MM.1S (cell line): Measurements from ENCODE around the gene PLEKHO2.

Experiments
- DNase-seq: peaks from one replicate; pipeline ENCODE4 v3.0.0-alpha.2; 2015
- H2AFZ ChIP-seq: fragments of 300-600 bp; sonication (generic); 2 replicates; pipeline ENCODE4 v1.6.0; 2016; ENCODE audit warnings: antibody characterized with exemption, low read length
- H3F3A ChIP-seq: fragments of 300-600 bp; sonication (generic); 2 replicates; pipeline ENCODE4 v1.6.1; 2016; ENCODE audit warnings: mild to moderate bottlenecking, antibody characterized with exemption, low read length, moderate library complexity, mixed read lengths; ENCODE audit not compliant: insufficient read depth
- H3K27ac ChIP-seq: fragments of 300-600 bp; sonication (generic); 2 replicates; pipeline ENCODE4 v1.5.1; 2016; ENCODE audit warnings: mild to moderate bottlenecking, low read length
- H3K27me3 ChIP-seq: fragments of 300-600 bp; sonication (generic); replicated peaks from 2 replicates; pipeline ENCODE4 v1.6.0; 2016; ENCODE audit warnings: low read length; ENCODE audit not compliant: insufficient read depth
- H3K36me3 ChIP-seq: fragments of 300-600 bp; sonication (generic); replicated peaks from 2 replicates; pipeline ENCODE4 v1.6.1; 2016; ENCODE audit warnings: mild to moderate bottlenecking, low read length, mixed read lengths; ENCODE audit not compliant: insufficient read depth
- H3K4me1 ChIP-seq: fragments of 300-600 bp; sonication (generic); 2 replicates; pipeline ENCODE4 v1.6.1; 2016; ENCODE audit warnings: low read length, mixed read lengths
- H3K4me2 ChIP-seq: fragments of 300-600 bp; sonication (generic); 2 replicates; pipeline ENCODE4 v1.6.0; 2016; ENCODE audit warnings: low read depth, low read length
- H3K4me3 ChIP-seq: fragments of 300-600 bp; sonication (generic); 2 replicates; pipeline ENCODE4 v1.5.1; 2016; ENCODE audit warnings: low read length, mixed read lengths
- H3K79me2 ChIP-seq: fragments of 300-600 bp; sonication (generic); 2 replicates; pipeline ENCODE4 v1.6.1; 2016; ENCODE audit warnings: mixed run types, low read length, mixed read lengths
- H3K9ac ChIP-seq: fragments of 300-600 bp; sonication (generic); 2 replicates; pipeline ENCODE4 v1.6.1; 2016; ENCODE audit warnings: low read length, mixed read lengths
- H3K9me2 ChIP-seq: fragments of 300-600 bp; sonication (generic); replicated peaks from 2 replicates; pipeline ENCODE4 v1.6.1; 2016; ENCODE audit warnings: mild to moderate bottlenecking, low read length, mixed read lengths; ENCODE audit not compliant: insufficient read depth
- H3K9me3 ChIP-seq: fragments of 300-600 bp; sonication (generic); replicated peaks from 2 replicates; pipeline ENCODE4 v1.6.1; 2016; ENCODE audit warnings: mild to moderate bottlenecking, low read length, mixed read lengths; ENCODE audit not compliant: insufficient read depth
- H4K20me1 ChIP-seq: fragments of 300-600 bp; sonication (generic); 2 replicates; pipeline ENCODE4 v1.6.1; 2016; ENCODE audit warnings: mild to moderate bottlenecking, low read length, moderate library complexity, mixed read lengths; ENCODE audit not compliant: insufficient read depth
- CTCF ChIP-seq: fragments of 300-600 bp; sonication (generic); IDR thresholded peaks from 2 replicates; pipeline ENCODE4 v1.5.1; 2016; ENCODE audit warnings: antibody characterized with exemption, low read length, mixed read lengths
- EZH2 ChIP-seq: fragments of 300-600 bp; sonication (generic); optimal IDR thresholded peaks from 2 replicates; pipeline ENCODE3; 2017; ENCODE audit warnings: low read depth, mild to moderate bottlenecking, antibody characterized with exemption, low read length, mixed read lengths
- EZH2phosphoT487 ChIP-seq: fragments of 300-600 bp; sonication (generic); IDR thresholded peaks from 2 replicates; pipeline ENCODE4 v1.6.1; 2018; ENCODE audit warnings: antibody characterized with exemption, low read length

Gene PLEKHO2

GRCh38 chr15:64854041-64854440 lies 12.3 kb downstream of the PLEKHO2 start:
- Histone ChIP-seq H3K79me2 (peaks cover 80% of the 10 kb centered on the region), H3K4me1 (no peaks in the 10 kb centered on the region), H3K9me3 (no peaks in the 10 kb centered on the region), H2AFZ (no peak overlapping the region), H3K4me3 (no peak overlapping the region), H3K9ac (no peak overlapping the region), H4K20me1 (no peaks in the 10 kb centered on the region), H3K27me3 (no peaks in the 10 kb centered on the region), H3K9me2 (no peaks in the 10 kb centered on the region), H3K4me2 (no peak overlapping the region), H3K36me3 (no peaks in the 10 kb centered on the region; the same call in none of the 2 replicates), H3K27ac (no peak overlapping the region), H3F3A (no peaks in the 10 kb centered on the region)
- TF ChIP-seq CTCF (no peak), EZH2 (no peak), EZH2phosphoT487 (no peak)
- DNase-seq: no peak

GRCh38 chr15:64854526-64854925 lies 12.8 kb downstream of the PLEKHO2 start:
- H3K36me3 ChIP-seq: no peaks in the 10 kb centered on the region; the same call in none of the 2 replicates
- no peaks in the 10 kb centered on the region for H3K9me2 ChIP-seq
- TF ChIP-seq EZH2 (no peak), CTCF (no peak), EZH2phosphoT487 (no peak)
- H3F3A ChIP-seq: no peaks in the 10 kb centered on the region
- H3K27ac ChIP-seq: no peak overlapping the region
- no peak overlapping the region for H3K4me2 ChIP-seq
- H3K79me2 ChIP-seq: peaks cover 85% of the 10 kb centered on the region
- no peaks in the 10 kb centered on the region for H3K27me3 ChIP-seq
- no peaks in the 10 kb centered on the region for H3K9me3 ChIP-seq
- DNase-seq: no peak
- no peaks in the 10 kb centered on the region for H3K4me1 ChIP-seq
- no peak overlapping the region for H3K4me3 ChIP-seq
- no peak overlapping the region for H3K9ac ChIP-seq
- H2AFZ ChIP-seq: no peak overlapping the region
- H4K20me1 ChIP-seq: no peaks in the 10 kb centered on the region

- no peak overlapping the region for H3K27ac ChIP-seq
- H3K4me2 ChIP-seq: no peak overlapping the region
- H3K9ac ChIP-seq: no peak overlapping the region
- H3F3A ChIP-seq: no peaks in the 10 kb centered on the region
- no peaks in the 10 kb centered on the region for H3K4me1 ChIP-seq
- H3K79me2 ChIP-seq: peaks cover 92% of the 10 kb centered on the region
- no peaks in the 10 kb centered on the region for H3K9me2 ChIP-seq
- no peak overlapping the region for H3K4me3 ChIP-seq
- H2AFZ ChIP-seq: no peak overlapping the region
- H4K20me1 ChIP-seq: no peaks in the 10 kb centered on the region
- H3K27me3 ChIP-seq: no peaks in the 10 kb centered on the region
- H3K9me3 ChIP-seq: no peaks in the 10 kb centered on the region
- peaks cover 6% of the 10 kb centered on the region for H3K36me3 ChIP-seq
- no peak for DNase-seq
- TF ChIP-seq EZH2 (no peak), EZH2phosphoT487 (no peak), CTCF (no peak)
These were observed 13.7 kb downstream of the PLEKHO2 start for GRCh38 chr15:64855205-64855975.
